GM12891 (cell line): ENCODE results near the gene CCDC88C.

Experiments
- DNase-seq: peaks from one replicate; pipeline ENCODE4 v3.0.0; 2011; ENCODE audit warnings: low spot score; ENCODE audit not compliant: insufficient read length
- FAIRE-seq: peaks from 2 replicates; lab custom pipeline; 2011; peaks lifted over from hg19 to GRCh38; lab: Jason Lieb, UNC
- PAX5 ChIP-seq: IDR thresholded peaks from 2 replicates; pipeline ENCODE4 v1.6.1; 2011; ENCODE audit warnings: low read length, moderate library complexity, mild to moderate bottlenecking; ENCODE audit not compliant: insufficient read depth, severe bottlenecking
- POLR2A ChIP-seq: IDR thresholded peaks from 2 replicates; pipeline ENCODE4 v1.6.1; 2011; ENCODE audit warnings: low read depth, low read length, control low read depth
- POLR2AphosphoS5 ChIP-seq: IDR thresholded peaks from 2 replicates; pipeline ENCODE4 v1.6.1; 2011; ENCODE audit warnings: low read depth, low read length, control low read depth
- POU2F2 ChIP-seq: IDR thresholded peaks from 2 replicates; pipeline ENCODE4 v1.6.1; 2011; ENCODE audit warnings: low read depth, mild to moderate bottlenecking, control low read depth, low read length, moderate library complexity
- SPI1 ChIP-seq: IDR thresholded peaks from 2 replicates; pipeline ENCODE4 v1.6.1; 2011; ENCODE audit warnings: low read depth, low read length, control low read depth
- TAF1 ChIP-seq: IDR thresholded peaks from 2 replicates; pipeline ENCODE4 v1.6.1; 2011; ENCODE audit warnings: low read depth, low read length, control low read depth

CCDC88C gene

GRCh38 chr14:91264151-91265150, 153.2 kb downstream of the CCDC88C start:
- FAIRE-seq: no peak

GRCh38 chr14:91263329-91263728, 154.3 kb downstream of the CCDC88C start:
- FAIRE-seq: no peak
- DNase-seq: no peak
- no peak for TF ChIP-seq PAX5
- no peak for TF ChIP-seq SPI1
- TF ChIP-seq TAF1: no peak
- no peak for TF ChIP-seq POLR2A
- TF ChIP-seq POU2F2: no peak
- no peak for TF ChIP-seq POLR2AphosphoS5

More at GRCh38 chr14:91264151-91265150, 153.2 kb downstream of the CCDC88C start:
- DNase-seq: no peak
- no peak for TF ChIP-seq POU2F2
- no peak for TF ChIP-seq SPI1
- no peak for TF ChIP-seq TAF1
- TF ChIP-seq POLR2AphosphoS5: no peak
- no peak for TF ChIP-seq PAX5
- TF ChIP-seq POLR2A: no peak

GRCh38 chr14:91261986-91262549, 155.6 kb downstream of the CCDC88C start:
- FAIRE-seq (no peak), DNase-seq (no peak)
- TF ChIP-seq POU2F2 (no peak), SPI1 (no peak), POLR2A (no peak), TAF1 (no peak), PAX5 (no peak), POLR2AphosphoS5 (no peak)

GRCh38 chr14:91261115-91261514, 156.5 kb downstream of the CCDC88C start:
- FAIRE-seq (no peak), DNase-seq (no peak)
- no peak for TF ChIP-seq PAX5

GRCh38 chr14:91258876-91259275, 158.7 kb downstream of the CCDC88C start:
- TF ChIP-seq POU2F2: no peak
- no peak for TF ChIP-seq POLR2AphosphoS5
- TF ChIP-seq TAF1: no peak
- no peak for FAIRE-seq

GRCh38 chr14:91258011-91258618, 159.5 kb downstream of the CCDC88C start:
- no peak for FAIRE-seq

More at GRCh38 chr14:91258876-91259275, 158.7 kb downstream of the CCDC88C start:
- DNase-seq: no peak

GRCh38 chr14:91257328-91258010, 160.2 kb downstream of the CCDC88C start:
- DNase-seq (no peak), FAIRE-seq (peak; percentile 75)
- TF ChIP-seq SPI1: no peak
- no peak for TF ChIP-seq TAF1
- TF ChIP-seq POLR2AphosphoS5: no peak
- TF ChIP-seq POU2F2: no peak
- TF ChIP-seq PAX5: no peak
- no peak for TF ChIP-seq POLR2A

More at GRCh38 chr14:91258011-91258618, 159.5 kb downstream of the CCDC88C start:
- TF ChIP-seq POLR2AphosphoS5 (no peak), SPI1 (peak; percentile 31; the same call in 1 of the 2 replicates)
- DNase-seq: no peak

GRCh38 chr14:91256661-91257060, 161.0 kb downstream of the CCDC88C start:
- no peak for FAIRE-seq
- no peak for DNase-seq
- TF ChIP-seq TAF1: no peak
- TF ChIP-seq POLR2A: no peak
- TF ChIP-seq POLR2AphosphoS5: no peak
- TF ChIP-seq POU2F2: no peak
- TF ChIP-seq SPI1: no peak
- TF ChIP-seq PAX5: no peak

GRCh38 chr14:91255026-91255695, 162.5 kb downstream of the CCDC88C start:
- no peak for TF ChIP-seq POLR2A
- no peak for FAIRE-seq
- no peak for DNase-seq

- DNase-seq (no peak), FAIRE-seq (no peak)
- no peak for TF ChIP-seq POLR2A
- TF ChIP-seq POU2F2: no peak
- no peak for TF ChIP-seq POLR2AphosphoS5
- TF ChIP-seq TAF1: no peak
- TF ChIP-seq PAX5: no peak
- no peak for TF ChIP-seq SPI1
Measured at GRCh38 chr14:91254461-91254860, 163.2 kb downstream of the CCDC88C start.
